Measurements from ENCODE around the gene LAMTOR1.

DNA sequence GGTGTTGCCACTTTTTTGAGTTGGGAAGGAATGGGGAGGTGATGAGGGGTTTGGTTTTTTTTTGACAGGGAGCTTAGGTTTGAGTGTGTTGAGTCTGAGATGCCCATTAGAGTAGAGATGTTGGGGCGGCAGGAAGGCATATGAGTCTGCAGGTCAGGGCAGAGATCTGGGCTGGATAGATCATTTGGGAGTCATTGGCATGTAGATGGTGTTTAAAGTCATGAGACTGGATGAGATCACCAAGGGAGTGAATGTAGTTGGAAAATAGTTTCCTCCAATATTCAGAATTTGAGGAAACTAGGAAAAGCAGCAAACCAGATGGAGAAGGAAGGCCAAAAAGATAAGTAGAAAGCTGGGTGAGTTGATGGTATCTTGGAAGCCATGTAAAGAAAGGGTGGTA, 11.5 kb upstream of the LAMTOR1 start:
- TF ChIP-seq SIN3A (conservative IDR thresholded peaks at IDR 0.05 in 1 of 2, IDR thresholded peaks at IDR 0.05 in 1 of 2; ENCODE audit: low read depth in 1 of 2, low read length in 2 of 2): no peak
- TF ChIP-seq, protein P1, sequence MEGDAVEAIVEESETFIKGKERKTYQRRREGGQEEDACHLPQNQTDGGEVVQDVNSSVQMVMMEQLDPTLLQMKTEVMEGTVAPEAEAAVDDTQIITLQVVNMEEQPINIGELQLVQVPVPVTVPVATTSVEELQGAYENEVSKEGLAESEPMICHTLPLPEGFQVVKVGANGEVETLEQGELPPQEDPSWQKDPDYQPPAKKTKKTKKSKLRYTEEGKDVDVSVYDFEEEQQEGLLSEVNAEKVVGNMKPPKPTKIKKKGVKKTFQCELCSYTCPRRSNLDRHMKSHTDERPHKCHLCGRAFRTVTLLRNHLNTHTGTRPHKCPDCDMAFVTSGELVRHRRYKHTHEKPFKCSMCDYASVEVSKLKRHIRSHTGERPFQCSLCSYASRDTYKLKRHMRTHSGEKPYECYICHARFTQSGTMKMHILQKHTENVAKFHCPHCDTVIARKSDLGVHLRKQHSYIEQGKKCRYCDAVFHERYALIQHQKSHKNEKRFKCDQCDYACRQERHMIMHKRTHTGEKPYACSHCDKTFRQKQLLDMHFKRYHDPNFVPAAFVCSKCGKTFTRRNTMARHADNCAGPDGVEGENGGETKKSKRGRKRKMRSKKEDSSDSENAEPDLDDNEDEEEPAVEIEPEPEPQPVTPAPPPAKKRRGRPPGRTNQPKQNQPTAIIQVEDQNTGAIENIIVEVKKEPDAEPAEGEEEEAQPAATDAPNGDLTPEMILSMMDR (IDR thresholded peaks at IDR 0.05; ENCODE audit: control extremely low read depth in 1 of 3, insufficient read depth in 1 of 3, low read depth in 1 of 3, low read length in 3 of 3): no peak
- TF ChIP-seq EZH2 (IDR thresholded peaks at IDR 0.05; ENCODE audit: low read depth, low read length, severe bottlenecking): no peak
